ENCODE measurements around the gene PRDM16. TPM values are rescaled to one million over a fixed set of nuclear protein-coding genes. Genes with fewer than 3 reads are reported as not detected.
A peak's percentile ranks its signal among the peaks of the same experiment; 100 is the strongest.

The PRDM16 gene
- total and polyA plus RNA-seq, 2 of the 4 experiments (the other 2 are of a cell fraction), result 0.02 TPM; not detected in 1

GRCh38 chr1:3312898-3313575, 244.0 kb downstream of the PRDM16 start (continued):
- TF ChIP-seq RFX5 (IDR thresholded peaks at IDR 0.05; ENCODE audit: low read depth, low read length) (0 out of 2 replicates have a peak, but pooled peaks have one; percentile 9), BHLHE40 (IDR thresholded peaks at IDR 0.05; ENCODE audit: low read depth, low read length) (peak; percentile 71), SMC3 (IDR thresholded peaks at IDR 0.05; ENCODE audit: low read depth, low read length) (peak; percentile 21; the same call in 1 of the 2 replicates)

DNA sequence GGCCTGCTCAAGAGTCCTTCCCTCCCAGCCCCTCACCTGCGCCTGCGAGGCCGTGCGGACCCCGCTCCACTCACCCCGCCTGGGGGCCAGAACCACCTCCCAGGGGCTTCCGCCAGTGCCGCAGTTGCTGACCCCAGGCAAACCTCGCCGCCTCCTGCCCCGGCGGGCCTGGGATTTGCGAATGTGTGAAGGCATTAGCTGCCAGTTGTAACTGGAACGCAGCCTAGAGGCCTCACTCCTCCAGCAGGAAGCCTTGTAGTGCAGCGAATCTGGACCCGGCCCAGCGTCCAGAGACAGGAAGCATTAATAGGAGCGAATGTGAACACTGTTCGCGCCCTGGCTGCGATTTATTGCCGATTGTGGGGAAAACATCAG, 244.6 kb downstream of the PRDM16 start:
- Histone ChIP-seq H3K18ac (ENCODE audit: low read depth, low read length) (peak overlapping the region; percentile 82), H3K79me1 (ENCODE audit: low read depth in 1 of 2, low read length in 2 of 2) (no peaks in the 10 kb centered on the region), H2BK120ac (ENCODE audit: low read depth, low read length) (peak overlapping the region; percentile 99), H2AK9ac (replicated peaks; ENCODE audit: low read depth, low read length, poor library complexity) (peak overlapping the region; percentile 73), H3K27ac (ENCODE audit: insufficient read depth, low read length) (peak overlapping the region; percentile 68), H3K23ac (ENCODE audit: low read depth, low read length) (peak overlapping the region; percentile 70), H3K9me3 (ENCODE audit: control insufficient read depth, insufficient read depth, low read length) (no peaks in the 10 kb centered on the region), H2BK5ac (ENCODE audit: low read depth, low read length, poor library complexity, severe bottlenecking) (peak overlapping the region; percentile 87), H3K9me1 (ENCODE audit: insufficient read depth, low read length) (peaks cover 16% of the 10 kb centered on the region), H2BK20ac (ENCODE audit: low read depth, low read length) (peak overlapping the region; percentile 97), H3K14ac (replicated peaks; ENCODE audit: low read depth, low read length) (0 out of 2 replicates have a peak overlapping the region, but pooled peaks have one; percentile 11), H2BK15ac (ENCODE audit: low read depth, low read length) (peak overlapping the region; percentile 43; the same call in 2 of the 3 replicates), H3K4me2 (ENCODE audit: low read depth, low read length) (peak overlapping the region; percentile 5; the same call in 1 of the 2 replicates), H3K4ac (ENCODE audit: low read depth, low read length) (peak overlapping the region; percentile 97), H3K27me3 (ENCODE audit: control insufficient read depth, insufficient read depth, low read length) (no peaks in the 10 kb centered on the region), H3K56ac (ENCODE audit: extremely low read depth, insufficient read depth, low read length) (peak overlapping the region; percentile 51; the same call in 1 of the 2 replicates), H2AFZ (replicated peaks; ENCODE audit: low read length, poor library complexity) (peak overlapping the region; percentile 79), H3K4me1 (ENCODE audit: control insufficient read depth, insufficient read depth, low read length) (peaks cover 17% of the 10 kb centered on the region), H4K5ac (ENCODE audit: low read depth, low read length) (peak overlapping the region; percentile 85), H4K8ac (ENCODE audit: low read depth in 2 of 2, low read length in 2 of 2) (peak overlapping the region; percentile 90 to 92), H2AK5ac (ENCODE audit: low read depth, low read length) (peak overlapping the region; percentile 5; the same call in 1 of the 2 replicates), H4K20me1 (ENCODE audit: insufficient read depth, low read length) (no peaks in the 10 kb centered on the region; the same call in 1 of the 2 replicates), H3K36me3 (ENCODE audit: control insufficient read depth, insufficient read depth, low read length) (no peaks in the 10 kb centered on the region), H4K91ac (ENCODE audit: insufficient read depth, low read depth, low read length) (peak overlapping the region; percentile 96), H3K9ac (ENCODE audit: low read depth, low read length) (no peak overlapping the region; the same call in 1 of the 2 replicates), H3K4me3 (ENCODE audit: insufficient read depth, low read depth, low read length) (no peak overlapping the region)
- no TSS peak for BruUV-seq (replicated peaks)
- dilution Hi-C loops (cut with HindIII; ENCODE audit: low sequenced_read_pairs, unreplicated experiment) (no loop called here), intact Hi-C loops (cut with micrococcal nuclease) (loop anchor here (2.0 to 10.0 kb wide), 3 partner anchors 249 to 899 kb away; partner anchors contain the start of genes PEX10, PRDM16 and PRXL2B), in situ Hi-C loops (cut with MboI; ENCODE audit: low sequenced_read_pairs) (loop anchor here (25.0 kb wide), 1 partner anchor 901 kb away; the partner anchor contains the start of gene PEX10)
- DNase-seq, result peak; percentile 89
- ATAC-seq (ENCODE audit: low read depth), result peak; percentile 63
- TF ChIP-seq FOS (IDR thresholded peaks at IDR 0.05; ENCODE audit: low read depth, low read length) (no peak), POLR2A (IDR thresholded peaks at IDR 0.05; ENCODE audit: low read depth, low read length) (peak; percentile 71)
- WGBS, 2 experiments (ENCODE audit: extremely low coverage in 2 of 2, insufficient read length in 1 of 2), result no CpG with 5 or more reads among the region's 22 CpGs
- CTCF ChIA-PET, result no interaction called here
- POLR2A ChIA-PET (ENCODE audit: unreplicated experiment), result interaction anchor here (1.0 kb wide), 1 partner anchor 12 kb away, joined by 9 read pairs; no protein-coding TSS in a partner anchor
